ENCODE measurements around the gene GALNT14.

The GALNT14 gene

GRCh38 chr2:31136000-31136399 is 2.2 kb downstream of the GALNT14 start:
- no peak for DNase-seq (ENCODE audit: low read depth in 2 of 2)

DNA sequence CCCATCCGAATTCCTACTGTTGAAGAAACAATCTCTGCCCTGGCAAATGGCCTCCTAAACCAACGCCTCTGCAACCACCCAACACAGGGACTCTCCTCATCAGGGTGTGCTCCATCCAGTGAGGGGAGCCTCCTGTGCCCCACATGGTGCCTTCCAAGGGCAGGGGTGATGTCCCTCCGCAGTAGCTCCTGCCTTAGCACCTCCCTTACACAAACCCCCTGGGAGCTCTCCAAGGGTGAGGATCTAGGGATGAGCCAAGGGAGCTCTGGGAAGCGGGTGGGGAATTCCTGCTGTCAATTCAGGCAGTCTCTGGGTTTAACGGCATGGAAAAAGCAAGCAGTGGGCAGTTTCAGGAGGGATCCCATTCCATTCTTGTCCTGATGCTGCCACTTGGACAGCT is 3.8 kb downstream of the GALNT14 start:
- DNase-seq (ENCODE audit: low read depth in 2 of 2) = no peak

DNA sequence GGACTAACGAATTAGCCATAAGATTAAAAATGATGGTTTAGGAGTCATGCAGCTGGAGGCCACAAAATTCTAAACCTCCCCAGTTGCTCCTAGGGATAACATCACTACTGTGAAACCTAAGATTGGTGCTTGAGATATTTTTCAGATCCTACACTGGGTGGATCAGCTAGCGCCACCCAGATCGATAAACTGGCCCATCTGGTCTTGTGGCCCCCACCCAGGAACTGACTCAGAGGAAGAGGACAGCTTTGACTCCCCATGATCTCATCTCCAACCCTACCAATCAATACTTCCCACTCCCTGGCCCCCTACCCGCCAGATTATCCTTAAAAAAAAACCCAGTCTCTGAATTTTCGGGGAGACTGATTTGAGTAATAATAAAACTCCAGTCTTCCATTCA is 5.5 kb downstream of the GALNT14 start:
- no peak for DNase-seq (ENCODE audit: low read depth in 2 of 2)

GRCh38 chr2:31131871-31132270 is 6.4 kb downstream of the GALNT14 start:
- DNase-seq (ENCODE audit: low read depth in 2 of 2) = no peak

DNA sequence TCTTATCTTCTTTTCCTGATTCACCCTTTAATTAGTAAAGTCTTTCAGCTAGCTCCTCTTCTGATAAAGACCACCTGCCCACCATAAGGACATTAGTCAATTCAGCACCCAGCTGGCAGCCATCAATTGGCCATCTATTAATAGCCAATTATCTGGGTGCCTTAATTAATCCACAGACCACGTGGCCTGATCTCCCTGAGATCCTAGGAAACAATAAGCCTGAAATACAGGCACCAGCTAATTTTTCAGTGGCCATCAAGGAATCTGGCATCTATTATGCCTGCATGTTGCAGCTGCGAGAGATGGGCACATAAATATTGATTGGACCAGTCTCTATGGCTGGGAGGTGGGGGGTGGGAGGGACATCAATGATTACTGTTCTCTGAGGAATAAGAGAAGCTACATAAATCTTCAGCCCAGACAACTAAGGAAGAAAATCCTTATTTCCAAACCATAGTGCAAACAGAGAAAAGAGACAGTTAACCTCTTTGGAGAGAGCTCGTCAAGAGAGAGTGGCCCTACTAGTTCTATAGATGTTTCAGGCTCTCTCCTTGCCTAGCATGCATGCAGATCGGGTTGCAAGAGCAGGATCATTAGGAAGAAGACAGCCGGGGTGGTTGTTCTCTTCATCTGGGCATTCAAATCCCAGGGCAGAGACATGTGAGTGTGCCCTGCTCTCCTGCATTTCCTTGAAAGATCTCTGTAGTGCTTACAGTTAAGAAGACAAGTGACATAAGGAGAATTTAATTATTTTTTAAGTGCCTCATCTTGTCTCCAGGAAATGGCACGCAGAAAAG is 8.7 kb downstream of the GALNT14 start:
- no peak for DNase-seq (ENCODE audit: low read depth in 2 of 2)

GRCh38 chr2:31127931-31128330 is 10.3 kb downstream of the GALNT14 start:
- DNase-seq (ENCODE audit: low read depth in 2 of 2) = no peak

- no peak for DNase-seq (ENCODE audit: low read depth in 2 of 2)
Observed at GRCh38 chr2:31125918-31126695, 12.1 kb downstream of the GALNT14 start.

DNA sequence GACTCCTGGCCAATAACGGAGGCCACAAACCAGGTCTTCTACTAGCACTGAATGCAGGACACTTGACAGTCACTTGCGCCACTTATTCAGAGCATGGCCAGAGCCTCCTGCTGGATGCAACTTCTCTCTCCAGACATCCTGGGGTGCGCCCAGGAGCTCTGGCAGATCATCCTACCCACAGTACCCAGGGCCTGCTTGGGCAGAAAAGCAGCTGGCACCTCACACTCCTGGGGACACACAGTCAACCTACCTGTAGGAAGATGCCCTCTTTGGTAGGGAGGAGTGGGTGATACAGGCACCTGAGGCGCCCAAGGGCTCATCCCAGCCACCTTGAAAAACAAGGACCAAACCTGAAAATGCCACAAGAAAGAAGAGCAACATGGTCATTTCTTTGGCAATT is 13.3 kb downstream of the GALNT14 start:
- DNase-seq (ENCODE audit: low read depth in 2 of 2) = no peak

DNA sequence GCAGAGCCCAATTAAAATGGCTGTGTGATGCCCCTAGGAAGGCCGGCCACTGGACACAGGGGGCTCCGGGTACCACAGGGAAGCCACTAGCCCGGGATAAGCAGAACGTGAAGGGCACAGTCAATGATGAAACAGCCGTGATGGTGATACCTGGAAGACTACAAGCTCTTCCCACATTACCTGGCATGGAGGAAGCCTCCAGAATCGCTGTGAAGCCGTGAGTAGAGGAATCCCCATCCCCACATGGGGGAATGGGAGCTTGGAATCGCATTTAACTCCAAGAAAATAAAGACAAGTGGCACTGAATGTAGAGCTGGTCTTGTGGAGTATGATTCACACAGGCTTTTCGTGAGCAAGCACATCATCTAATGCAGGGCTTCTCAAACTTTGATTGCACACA is 16.1 kb downstream of the GALNT14 start:
- no peak for DNase-seq (ENCODE audit: low read depth in 2 of 2)

DNA sequence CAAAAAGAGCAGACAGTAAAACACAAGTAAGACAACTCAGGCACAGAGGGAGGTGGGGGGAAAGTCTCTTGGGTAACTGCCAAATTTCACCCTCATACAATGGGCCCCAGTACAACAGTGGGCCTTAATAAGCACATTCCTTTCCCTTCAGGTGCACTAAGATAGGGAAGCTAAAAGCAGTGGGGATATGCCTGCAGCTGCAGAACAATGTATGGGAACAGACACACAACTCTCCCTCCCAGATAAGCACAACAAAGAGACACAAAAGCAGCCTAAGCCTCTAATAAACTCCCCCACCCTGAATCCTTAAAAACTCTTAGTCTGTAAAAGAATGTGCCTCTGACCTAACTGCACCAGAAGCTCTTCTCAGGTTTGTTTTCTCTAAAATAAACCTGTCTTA is 24.5 kb downstream of the GALNT14 start:
- DNase-seq (ENCODE audit: low read depth in 2 of 2) = no peak

- DNase-seq (ENCODE audit: low read depth in 2 of 2) = no peak
Observed at GRCh38 chr2:31112544-31112943, 25.7 kb downstream of the GALNT14 start.

DNA sequence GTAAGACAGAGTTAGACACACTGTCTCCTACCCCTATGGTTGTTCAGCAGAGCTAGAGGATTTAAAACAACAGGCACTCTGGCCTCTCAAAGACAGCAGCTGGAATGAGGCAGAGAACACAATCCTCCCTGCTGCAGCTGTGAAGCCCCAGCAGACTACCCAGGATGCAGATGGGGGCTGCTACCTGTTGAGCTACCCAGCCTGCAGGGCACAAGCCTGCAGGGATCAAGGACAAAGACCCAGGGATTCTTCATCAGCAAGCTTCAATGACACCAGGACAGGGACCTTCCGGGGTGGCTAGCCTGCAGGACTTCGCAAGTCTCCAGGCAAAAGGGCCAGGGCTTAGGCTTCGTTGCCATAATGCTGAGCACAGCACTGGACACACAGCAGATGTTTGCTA is 27.2 kb downstream of the GALNT14 start:
- DNase-seq (ENCODE audit: low read depth in 2 of 2) = no peak

GRCh38 chr2:31110431-31110830 is 27.8 kb downstream of the GALNT14 start:
- no peak for DNase-seq (ENCODE audit: low read depth in 2 of 2)

- no peak for DNase-seq (ENCODE audit: low read depth in 2 of 2)
Observed at GRCh38 chr2:31109633-31110192, 28.5 kb downstream of the GALNT14 start.

DNA sequence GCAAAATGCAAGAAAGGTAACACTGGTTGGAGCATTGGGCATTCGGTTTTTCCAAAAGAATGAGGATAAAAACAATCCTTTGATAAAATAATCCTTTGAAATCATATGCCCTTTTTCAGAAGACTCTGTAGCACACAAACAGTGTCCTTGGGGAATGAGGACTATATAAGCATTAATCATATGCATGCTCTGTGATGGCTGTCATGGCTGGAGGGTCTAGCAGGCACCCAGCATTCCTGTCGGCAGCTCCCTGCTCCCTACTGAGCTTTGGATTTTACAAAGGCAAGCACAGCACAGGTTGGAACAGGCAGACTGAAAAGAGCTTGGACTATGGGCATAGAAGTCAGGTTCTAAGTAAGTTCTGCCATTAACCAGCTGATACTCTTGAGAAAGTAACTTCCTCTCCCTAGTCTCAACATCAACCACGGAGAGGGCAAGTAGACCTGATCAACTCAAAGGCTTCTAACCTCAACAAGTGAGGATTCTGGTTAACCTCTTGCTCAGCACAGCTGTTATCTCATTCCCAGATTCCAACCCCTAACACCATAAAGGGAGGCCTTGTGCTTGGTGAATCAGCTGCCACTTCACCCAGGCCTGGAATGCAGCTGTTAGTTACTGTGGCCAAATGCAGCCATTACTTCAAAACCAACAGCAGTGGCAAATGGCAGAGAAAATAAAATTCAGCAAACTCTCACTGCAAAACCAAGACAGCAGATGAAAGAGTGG is 29.5 kb downstream of the GALNT14 start:
- DNase-seq (ENCODE audit: low read depth in 2 of 2) = no peak

GRCh38 chr2:31107591-31108300 is 30.5 kb downstream of the GALNT14 start:
- no peak for DNase-seq (ENCODE audit: low read depth in 2 of 2)

DNA sequence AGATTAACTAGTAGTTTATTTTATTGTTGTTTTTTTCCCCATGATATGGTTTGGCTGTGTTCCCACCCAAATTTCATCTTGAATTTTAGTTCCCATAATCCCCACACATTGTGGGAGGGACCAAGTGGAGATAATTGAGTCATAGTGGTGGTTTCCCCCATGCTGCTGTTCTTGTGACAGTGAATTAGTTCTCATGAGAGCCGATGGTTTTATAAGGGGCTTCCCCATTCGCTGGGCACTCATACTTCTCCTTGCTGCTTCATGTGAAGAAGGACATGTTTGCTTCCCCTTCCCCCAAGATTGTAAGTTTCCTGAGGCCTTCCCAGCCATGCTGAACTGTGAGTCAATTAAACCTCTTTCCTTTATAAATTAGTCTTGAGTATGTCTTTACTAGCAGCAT is 36.5 kb downstream of the GALNT14 start:
- DNase-seq (ENCODE audit: low read depth in 2 of 2) = no peak

DNA sequence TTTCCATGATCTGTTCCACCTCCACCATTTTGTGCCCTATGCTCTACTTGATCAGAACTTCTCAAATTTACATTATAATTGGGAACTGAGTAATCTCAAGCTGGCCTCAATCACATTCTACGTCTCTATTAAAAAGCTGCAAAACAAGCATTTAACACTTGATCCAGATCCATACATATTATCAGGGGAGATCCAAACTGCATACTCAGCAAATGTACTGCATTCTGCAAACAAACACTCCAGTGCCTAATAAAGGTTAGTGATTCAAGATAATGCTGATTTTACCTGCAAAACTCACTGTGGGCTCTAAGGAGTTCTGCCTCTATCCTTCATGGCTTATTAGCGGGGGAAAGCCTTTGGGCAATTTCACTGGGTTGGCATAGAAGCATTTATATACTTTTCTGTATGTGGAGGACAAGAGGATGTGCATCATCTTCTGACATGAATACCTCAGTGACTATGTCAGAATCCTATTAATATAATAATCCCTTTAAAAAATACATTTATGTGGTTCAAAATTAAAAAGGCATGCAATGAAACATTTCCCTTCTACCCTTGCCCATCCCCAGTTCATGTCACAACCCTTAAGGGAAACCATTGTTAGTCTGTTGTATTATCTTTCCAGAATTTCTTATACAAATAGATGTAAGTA is 40.2 kb downstream of the GALNT14 start:
- DNase-seq (ENCODE audit: low read depth in 2 of 2) = no peak

- DNase-seq (ENCODE audit: low read depth in 2 of 2) = no peak
Observed at GRCh38 chr2:31090188-31090587, 48.1 kb downstream of the GALNT14 start.

DNA sequence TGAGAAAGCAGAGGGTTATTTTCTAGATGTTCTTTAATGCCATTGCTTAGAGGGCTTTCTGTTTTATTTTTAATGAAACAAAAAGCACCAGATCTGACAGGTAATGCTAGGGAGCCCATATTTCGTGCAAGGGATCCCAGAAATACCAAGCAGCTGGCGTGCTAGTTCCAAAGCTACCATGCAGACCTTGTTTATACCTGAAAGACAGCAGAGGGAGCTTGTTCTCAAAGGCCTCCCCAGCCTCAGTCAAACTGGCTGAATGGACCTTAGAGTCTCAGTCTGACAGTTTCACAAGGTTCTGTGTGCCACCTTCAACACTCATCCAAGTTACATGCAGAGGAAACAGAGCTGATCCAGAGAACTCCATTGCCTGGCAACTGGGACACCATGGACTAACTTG is 48.6 kb downstream of the GALNT14 start:
- DNase-seq (ENCODE audit: low read depth in 2 of 2) = no peak
